ENCODE data around the gene GEMIN4. TPM values are rescaled to one million over a fixed set of nuclear protein-coding genes. Genes with fewer than 3 reads are reported as not detected.

GEMIN4 gene
- total and polyA plus RNA-seq, 2 of the 4 experiments (the other 2 are of a cell fraction): 16.5 to 20.4 TPM

DNA sequence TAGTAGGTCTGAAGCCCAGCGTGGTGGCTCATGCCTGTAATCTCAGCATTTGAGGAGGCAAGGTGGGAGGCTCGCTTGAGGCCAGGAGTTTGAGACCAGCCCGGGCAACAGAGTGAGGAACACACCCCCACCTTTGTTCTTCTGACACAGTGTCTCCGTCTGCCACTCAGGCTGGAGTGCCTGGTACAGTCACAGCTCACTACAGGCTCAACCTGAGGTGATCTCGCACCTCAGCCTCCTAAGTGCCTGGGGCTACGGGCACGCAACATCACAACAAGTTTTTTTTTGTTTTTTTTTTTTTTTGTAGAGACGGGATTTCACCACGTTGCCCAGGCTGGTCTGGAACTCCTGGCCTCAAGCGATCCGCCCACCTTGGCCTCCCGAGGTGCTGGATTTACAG, 26.3 kb downstream of the GEMIN4 start:
- no peak for ATAC-seq (ENCODE audit: low read depth)

More for the DNA sequence above, 26.3 kb downstream of the GEMIN4 start:
- Histone ChIP-seq H3K14ac (replicated peaks; ENCODE audit: low read depth, low read length) (no peak overlapping the region), H3K4me2 (ENCODE audit: low read depth, low read length) (no peak overlapping the region), H4K20me1 (ENCODE audit: insufficient read depth, low read length) (peaks cover 4% of the 10 kb centered on the region; the same call in 1 of the 2 replicates), H3K23ac (ENCODE audit: low read depth, low read length) (no peak overlapping the region), H2BK20ac (ENCODE audit: low read depth, low read length) (no peak overlapping the region), H3K18ac (ENCODE audit: low read depth, low read length) (no peak overlapping the region), H3K27me3 (ENCODE audit: control insufficient read depth, insufficient read depth, low read length) (no peaks in the 10 kb centered on the region), H4K8ac (ENCODE audit: low read depth in 2 of 2, low read length in 2 of 2) (no peak overlapping the region), H2AFZ (replicated peaks; ENCODE audit: low read length, poor library complexity) (no peak overlapping the region), H4K91ac (ENCODE audit: insufficient read depth, low read depth, low read length) (no peak overlapping the region), H2BK5ac (ENCODE audit: low read depth, low read length, poor library complexity, severe bottlenecking) (no peak overlapping the region), H2BK15ac (ENCODE audit: low read depth, low read length) (no peak overlapping the region), H2AK5ac (ENCODE audit: low read depth, low read length) (no peak overlapping the region), H3K36me3 (ENCODE audit: control insufficient read depth, insufficient read depth, low read length) (no peaks in the 10 kb centered on the region), H3K4ac (ENCODE audit: low read depth, low read length) (no peak overlapping the region), H3K79me1 (ENCODE audit: low read depth in 1 of 2, low read length in 2 of 2) (peaks cover 0 to 24% of the 10 kb centered on the region in 2 experiments; a peak in 3 of 4 replicates), H2AK9ac (replicated peaks; ENCODE audit: low read depth, low read length, poor library complexity) (no peak overlapping the region), H3K9me3 (ENCODE audit: control insufficient read depth, insufficient read depth, low read length) (no peaks in the 10 kb centered on the region), H3K4me3 (ENCODE audit: insufficient read depth, low read depth, low read length) (no peak overlapping the region), H3K27ac (ENCODE audit: insufficient read depth, low read length) (no peak overlapping the region), H2BK120ac (ENCODE audit: low read depth, low read length) (no peak overlapping the region), H3K4me1 (ENCODE audit: control insufficient read depth, insufficient read depth, low read length) (peaks cover 7% of the 10 kb centered on the region), H3K56ac (ENCODE audit: extremely low read depth, insufficient read depth, low read length) (no peak overlapping the region), H3K9me1 (ENCODE audit: insufficient read depth, low read length) (peaks cover 12% of the 10 kb centered on the region), H4K5ac (ENCODE audit: low read depth, low read length) (no peak overlapping the region), H3K9ac (ENCODE audit: low read depth, low read length) (no peak overlapping the region)
- TF ChIP-seq, protein P1, sequence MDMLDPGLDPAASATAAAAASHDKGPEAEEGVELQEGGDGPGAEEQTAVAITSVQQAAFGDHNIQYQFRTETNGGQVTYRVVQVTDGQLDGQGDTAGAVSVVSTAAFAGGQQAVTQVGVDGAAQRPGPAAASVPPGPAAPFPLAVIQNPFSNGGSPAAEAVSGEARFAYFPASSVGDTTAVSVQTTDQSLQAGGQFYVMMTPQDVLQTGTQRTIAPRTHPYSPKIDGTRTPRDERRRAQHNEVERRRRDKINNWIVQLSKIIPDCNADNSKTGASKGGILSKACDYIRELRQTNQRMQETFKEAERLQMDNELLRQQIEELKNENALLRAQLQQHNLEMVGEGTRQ (IDR thresholded peaks at IDR 0.05; ENCODE audit: low read depth, low read length): no peak
- TF ChIP-seq FOS (IDR thresholded peaks at IDR 0.05; ENCODE audit: low read depth, low read length): no peak
- no peak for TF ChIP-seq MXI1 (IDR thresholded peaks at IDR 0.05; ENCODE audit: borderline replicate concordance, low read depth, low read length)
- 100% methylated on average over 4 of the region's 12 CpGs; no CpG with 5 or more reads in 1 of the 2 experiments for WGBS, 2 experiments (ENCODE audit: extremely low coverage in 2 of 2, insufficient read length in 1 of 2)
- in situ Hi-C loops (cut with MboI; ENCODE audit: low sequenced_read_pairs): no loop called here
- dilution Hi-C loops (cut with HindIII; ENCODE audit: low sequenced_read_pairs, unreplicated experiment): no loop called here
- intact Hi-C loops (cut with micrococcal nuclease): no loop called here
- BruUV-seq (replicated peaks): no TSS peak
- ChIA-PET CTCF (no interaction called here), POLR2A (ENCODE audit: unreplicated experiment) (no interaction called here)
- no peak for DNase-seq

Measured in IMR-90 (cell line).